ENCODE results near the gene DIRAS2.

DNA sequence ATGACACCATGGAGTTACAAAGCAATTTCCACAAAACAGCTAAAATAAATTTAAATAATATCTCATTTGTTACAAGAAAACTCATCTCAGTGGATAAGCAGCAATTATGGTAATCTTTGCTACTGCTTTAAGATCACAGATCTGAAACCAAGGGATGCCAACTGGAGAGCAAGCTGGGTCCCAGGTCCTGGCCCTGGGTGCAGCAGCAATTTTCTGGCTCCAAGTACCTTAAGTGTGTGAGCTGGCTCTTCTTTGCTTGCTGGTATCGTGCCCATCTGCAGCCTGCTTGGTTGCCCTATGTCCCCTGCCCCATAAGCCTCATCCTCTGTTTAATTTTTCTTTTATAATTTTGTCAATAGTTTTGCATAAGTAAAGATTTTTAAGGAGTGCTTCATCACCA, 41.5 kb upstream of the DIRAS2 start:
- TF ChIP-seq FOXK2 (IDR thresholded peaks at IDR 0.05), result no peak
- no peak for TF ChIP-seq FOXA1 (IDR thresholded peaks at IDR 0.05)
